Measurements from ENCODE around the gene SLC6A6.

Gene SLC6A6

DNA sequence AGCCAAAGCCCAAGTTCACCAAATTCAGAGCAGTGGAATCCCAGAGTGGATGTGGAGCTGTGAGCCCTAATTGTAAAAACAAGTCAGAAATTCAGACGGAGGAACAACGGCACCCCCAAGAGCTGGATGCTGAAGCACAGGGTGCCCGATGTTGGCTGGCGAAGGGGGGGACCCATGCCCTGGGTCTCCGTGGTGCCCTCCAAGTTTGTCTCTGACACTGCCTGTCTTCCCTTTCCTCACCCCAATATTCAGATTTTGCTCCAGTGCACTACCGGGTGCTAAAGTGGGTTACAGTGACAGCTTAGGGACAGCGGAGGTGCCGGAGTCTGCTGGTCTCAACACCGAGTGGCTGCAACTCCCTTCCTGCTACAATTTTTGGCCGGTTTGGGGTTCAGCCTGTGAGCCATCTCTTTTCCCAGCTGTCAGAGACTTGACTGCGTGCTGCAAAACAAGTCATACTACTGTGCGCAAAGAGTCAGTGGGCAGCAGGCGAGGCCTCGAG lies 131.1 kb downstream of the SLC6A6 start:
- peaks cover 37% of the 10 kb centered on the region for H3K4me1 ChIP-seq (ENCODE audit: control insufficient read depth, low read depth, low read length)
- no peak overlapping the region for H3K9ac ChIP-seq (ENCODE audit: low read length)

DNA sequence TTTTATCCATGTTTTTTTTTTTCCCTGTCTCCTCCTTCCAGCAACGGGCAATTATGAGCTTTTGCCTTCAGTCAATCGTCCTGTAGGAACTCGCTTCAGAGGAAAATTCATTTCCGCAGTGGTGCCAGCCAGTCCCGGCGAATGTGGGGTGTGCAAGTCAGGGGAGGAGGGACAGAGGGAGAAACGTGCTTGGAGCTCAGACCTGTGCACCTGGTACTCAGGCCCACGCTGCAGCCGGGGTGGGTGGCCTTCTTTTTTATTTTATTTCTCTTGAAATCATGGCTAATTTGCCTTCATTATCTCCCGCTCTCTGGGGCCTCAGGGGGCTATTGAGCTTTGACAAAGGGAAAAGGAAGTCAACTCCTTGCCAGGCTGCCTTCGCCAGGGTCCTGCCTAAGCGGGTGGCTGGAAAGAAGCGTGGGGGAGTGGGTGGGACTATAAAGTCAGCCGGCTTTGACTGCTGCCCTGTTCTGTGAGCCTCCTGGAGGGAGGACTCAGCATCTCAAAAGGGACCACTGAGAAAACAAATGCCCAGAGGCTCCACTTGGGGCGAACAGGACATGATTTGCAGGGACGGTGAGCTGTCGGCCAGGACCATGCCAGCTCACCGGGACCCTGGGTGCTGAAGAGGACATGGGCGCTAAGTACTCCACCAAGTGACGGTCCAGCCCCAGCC lies 132.2 kb downstream of the SLC6A6 start:
- Histone ChIP-seq H3K27me3 (ENCODE audit: control insufficient read depth, insufficient read depth, low read length) (no peaks in the 10 kb centered on the region), H3K27ac (ENCODE audit: low read length) (peak overlapping the region; percentile 6), H3K9ac (ENCODE audit: low read length) (peak overlapping the region; percentile 24), H3K4me1 (ENCODE audit: control insufficient read depth, low read depth, low read length) (peaks cover 37% of the 10 kb centered on the region), H3K4me3 (ENCODE audit: low read length) (peak overlapping the region; percentile 23), H3K9me3 (ENCODE audit: control insufficient read depth, low read depth, low read length) (no peaks in the 10 kb centered on the region), H3K36me3 (ENCODE audit: control insufficient read depth, low read depth, low read length) (no peaks in the 10 kb centered on the region)

More for the DNA sequence above, 131.1 kb downstream of the SLC6A6 start:
- H3K9me3 ChIP-seq (ENCODE audit: control insufficient read depth, low read depth, low read length) = no peaks in the 10 kb centered on the region
- no peak overlapping the region for H3K4me3 ChIP-seq (ENCODE audit: low read length)
- no peak overlapping the region for H3K27ac ChIP-seq (ENCODE audit: low read length)
- no peaks in the 10 kb centered on the region for H3K36me3 ChIP-seq (ENCODE audit: control insufficient read depth, low read depth, low read length)
- H3K27me3 ChIP-seq (ENCODE audit: control insufficient read depth, insufficient read depth, low read length) = no peaks in the 10 kb centered on the region

DNA sequence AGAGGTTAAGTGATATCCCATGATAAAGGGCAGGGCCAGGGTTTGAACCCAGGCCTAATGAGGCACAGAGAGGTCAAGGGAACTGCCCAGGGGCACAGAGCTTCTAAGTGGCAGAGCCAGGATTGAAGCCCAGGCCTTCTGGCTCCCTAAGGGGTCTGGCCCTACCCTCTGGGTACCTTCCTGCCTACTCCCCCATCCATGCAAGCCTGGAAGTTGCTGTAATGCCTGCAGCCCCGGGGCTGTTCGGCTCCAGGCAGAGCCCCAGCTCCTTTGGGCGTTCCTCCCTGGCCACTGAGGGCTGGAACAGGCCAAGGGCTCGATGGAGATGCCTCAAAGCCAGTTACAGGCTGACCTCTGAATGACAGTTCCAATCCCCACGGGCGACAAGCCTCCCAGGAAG lies 133.2 kb downstream of the SLC6A6 start:
- H3K4me1 ChIP-seq (ENCODE audit: control insufficient read depth, low read depth, low read length) = peaks cover 37% of the 10 kb centered on the region
- H3K4me3 ChIP-seq (ENCODE audit: low read length) = no peak overlapping the region
- H3K27ac ChIP-seq (ENCODE audit: low read length) = no peak overlapping the region
- no peaks in the 10 kb centered on the region for H3K36me3 ChIP-seq (ENCODE audit: control insufficient read depth, low read depth, low read length)
- H3K27me3 ChIP-seq (ENCODE audit: control insufficient read depth, insufficient read depth, low read length) = no peaks in the 10 kb centered on the region
- H3K9ac ChIP-seq (ENCODE audit: low read length) = no peak overlapping the region
- no peaks in the 10 kb centered on the region for H3K9me3 ChIP-seq (ENCODE audit: control insufficient read depth, low read depth, low read length)

DNA sequence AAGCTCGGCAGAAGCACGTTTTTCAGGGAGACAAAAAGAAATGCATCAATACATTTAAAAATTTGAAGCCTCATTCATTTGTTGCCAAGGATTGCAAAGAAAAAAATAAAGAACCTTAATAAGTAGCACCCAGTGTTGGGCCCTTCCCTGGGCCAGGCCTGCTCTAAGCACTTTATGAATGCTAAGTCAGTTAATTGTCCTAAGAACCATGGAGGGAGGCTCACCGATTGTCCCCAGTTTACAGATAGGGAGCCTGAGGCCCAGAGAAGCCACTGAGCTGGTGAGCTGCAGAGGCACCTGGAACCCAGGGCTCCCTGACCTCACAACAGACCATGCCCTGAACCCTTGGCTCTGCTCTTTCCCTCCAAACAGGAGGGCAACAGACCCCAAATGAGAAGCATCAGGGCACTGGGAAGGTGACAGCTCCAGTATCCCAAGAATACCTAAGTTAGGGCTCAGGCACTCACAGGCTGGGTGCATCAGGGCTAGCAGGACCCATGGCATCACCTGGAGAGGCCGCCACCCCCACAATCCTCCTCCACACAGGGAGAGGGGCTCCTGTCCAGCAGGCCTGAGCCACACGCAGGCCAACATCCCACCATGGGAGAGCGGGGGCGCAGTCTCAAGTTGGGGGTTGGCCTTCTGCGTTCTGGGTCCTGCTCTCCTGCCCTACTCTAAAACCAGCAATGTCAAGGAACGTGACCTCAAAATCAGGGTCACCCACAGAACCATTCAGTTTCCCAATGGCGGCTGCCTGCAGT lies 133.8 kb downstream of the SLC6A6 start:
- Histone ChIP-seq H3K27ac (ENCODE audit: low read length) (no peak overlapping the region), H3K9ac (ENCODE audit: low read length) (no peak overlapping the region), H3K27me3 (ENCODE audit: control insufficient read depth, insufficient read depth, low read length) (no peaks in the 10 kb centered on the region), H3K36me3 (ENCODE audit: control insufficient read depth, low read depth, low read length) (no peaks in the 10 kb centered on the region), H3K9me3 (ENCODE audit: control insufficient read depth, low read depth, low read length) (no peaks in the 10 kb centered on the region), H3K4me1 (ENCODE audit: control insufficient read depth, low read depth, low read length) (peaks cover 37% of the 10 kb centered on the region), H3K4me3 (ENCODE audit: low read length) (no peak overlapping the region)

DNA sequence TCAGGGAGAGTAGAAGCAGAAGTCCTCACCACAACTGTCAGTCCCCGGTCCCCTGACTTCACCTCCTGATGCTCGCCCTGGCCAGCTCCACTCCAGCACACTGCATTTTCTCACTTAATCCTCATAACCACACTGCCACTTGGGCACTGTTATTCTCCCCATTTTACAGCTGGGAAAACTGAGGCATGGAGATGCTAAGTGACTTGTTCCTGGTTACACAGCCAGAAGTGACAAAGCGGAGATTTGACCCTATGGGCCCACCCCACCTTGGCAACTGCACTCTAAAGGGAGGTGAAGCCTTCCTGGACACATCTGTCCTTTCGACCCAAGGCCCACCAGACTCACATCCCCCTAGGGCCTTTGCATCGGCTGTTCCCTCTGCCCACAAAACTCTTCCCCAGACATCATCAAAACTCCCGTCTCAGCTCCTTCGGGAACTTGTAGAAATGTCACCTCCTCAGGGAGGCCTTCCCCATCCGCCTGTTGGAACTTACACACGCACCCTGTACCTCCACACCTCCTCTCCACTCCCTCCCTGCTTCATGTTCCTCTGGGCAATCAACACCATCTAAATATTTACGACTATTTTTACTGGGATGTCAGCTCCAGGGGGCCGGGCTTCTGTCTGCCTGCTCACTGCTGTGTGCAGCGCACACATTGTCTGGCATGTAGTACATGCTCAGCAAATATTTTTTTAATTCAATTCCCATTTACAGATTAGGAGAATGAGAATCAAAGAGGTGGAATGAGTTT lies 134.6 kb downstream of the SLC6A6 start:
- Histone ChIP-seq H3K36me3 (ENCODE audit: control insufficient read depth, low read depth, low read length) (no peaks in the 10 kb centered on the region), H3K9ac (ENCODE audit: low read length) (no peak overlapping the region), H3K4me1 (ENCODE audit: control insufficient read depth, low read depth, low read length) (peaks cover 36% of the 10 kb centered on the region), H3K9me3 (ENCODE audit: control insufficient read depth, low read depth, low read length) (no peaks in the 10 kb centered on the region), H3K27ac (ENCODE audit: low read length) (no peak overlapping the region), H3K4me3 (ENCODE audit: low read length) (no peak overlapping the region), H3K27me3 (ENCODE audit: control insufficient read depth, insufficient read depth, low read length) (no peaks in the 10 kb centered on the region)

DNA sequence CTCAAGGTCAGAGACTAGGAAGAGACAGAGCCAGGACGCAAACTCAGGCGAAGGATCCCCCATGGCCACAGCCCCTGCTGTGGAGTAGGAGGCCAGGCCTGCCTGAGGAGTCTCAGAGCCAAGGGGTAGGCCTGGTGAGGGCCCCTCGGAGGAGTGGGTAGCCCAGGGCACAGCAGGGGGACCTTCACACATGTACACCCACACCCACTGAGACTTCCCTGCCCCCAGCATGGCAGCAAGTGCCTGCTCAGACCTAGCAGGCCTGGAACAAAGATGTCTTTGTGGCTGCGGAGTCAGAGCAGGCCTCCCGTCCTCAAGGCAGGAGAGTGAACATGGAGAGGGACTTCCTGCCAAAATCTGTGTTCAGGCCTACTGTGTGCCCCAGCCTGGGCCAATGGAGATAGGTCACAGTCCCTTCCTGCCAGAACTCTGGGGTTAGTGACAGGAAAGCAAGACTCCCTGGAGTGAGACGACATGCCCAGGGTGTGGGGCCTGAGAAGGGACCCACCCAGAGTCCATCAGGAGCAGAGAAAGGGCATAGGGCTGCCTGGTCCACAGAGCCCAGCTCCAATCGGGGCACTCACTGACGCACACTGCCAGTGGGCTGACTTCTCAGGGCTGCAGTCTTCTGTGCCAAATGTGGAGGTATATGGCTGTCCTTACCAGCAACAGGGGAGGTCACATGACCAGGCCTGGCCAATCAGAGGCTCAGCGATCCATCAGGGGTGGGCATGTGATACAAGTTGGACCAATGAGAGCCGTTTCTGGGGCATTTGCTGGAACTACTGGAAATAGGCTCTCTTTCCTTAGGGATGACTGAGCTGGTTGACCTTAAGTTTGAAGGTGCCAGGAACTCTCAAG lies 135.4 kb downstream of the SLC6A6 start:
- no peak overlapping the region for H3K27ac ChIP-seq (ENCODE audit: low read length)
- no peak overlapping the region for H3K9ac ChIP-seq (ENCODE audit: low read length)
- no peaks in the 10 kb centered on the region for H3K36me3 ChIP-seq (ENCODE audit: control insufficient read depth, low read depth, low read length)
- no peaks in the 10 kb centered on the region for H3K27me3 ChIP-seq (ENCODE audit: control insufficient read depth, insufficient read depth, low read length)
- H3K4me3 ChIP-seq (ENCODE audit: low read length) = no peak overlapping the region
- H3K9me3 ChIP-seq (ENCODE audit: control insufficient read depth, low read depth, low read length) = no peaks in the 10 kb centered on the region
- H3K4me1 ChIP-seq (ENCODE audit: control insufficient read depth, low read depth, low read length) = peaks cover 28% of the 10 kb centered on the region

DNA sequence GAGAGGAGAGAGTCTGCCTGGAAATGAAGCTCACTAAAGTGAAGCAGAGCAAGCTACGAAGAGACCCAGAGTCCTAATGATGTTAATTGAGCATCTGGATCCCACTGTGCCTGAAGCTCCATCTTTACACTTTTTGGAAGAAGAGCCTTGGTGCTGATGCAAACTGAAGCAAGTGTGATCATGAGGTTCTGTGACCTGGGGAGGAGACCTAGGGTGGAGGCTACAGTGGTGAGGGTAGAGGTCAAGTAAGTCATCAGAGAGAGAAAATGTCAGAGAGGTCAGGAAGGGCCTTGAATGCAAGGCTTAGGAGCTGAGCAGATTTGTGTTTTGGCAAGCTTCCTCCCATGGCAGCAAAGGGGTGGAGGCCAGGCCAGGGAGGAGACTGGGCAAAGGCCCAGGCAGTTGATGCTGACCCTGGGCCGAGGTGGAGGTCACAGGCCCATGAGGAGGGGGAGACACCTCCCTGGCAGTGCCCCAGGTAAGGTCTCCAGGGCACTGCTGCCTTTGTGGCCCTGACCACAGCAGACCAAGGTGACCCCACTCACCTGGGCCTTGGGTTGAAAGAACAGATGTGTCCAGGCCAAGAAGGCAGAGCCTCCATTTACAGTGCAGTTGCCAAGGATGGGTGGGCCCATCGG lies 136.2 kb downstream of the SLC6A6 start:
- H3K9me3 ChIP-seq (ENCODE audit: control insufficient read depth, low read depth, low read length) = no peaks in the 10 kb centered on the region
- no peak overlapping the region for H3K27ac ChIP-seq (ENCODE audit: low read length)
- no peaks in the 10 kb centered on the region for H3K36me3 ChIP-seq (ENCODE audit: control insufficient read depth, low read depth, low read length)
- H3K4me1 ChIP-seq (ENCODE audit: control insufficient read depth, low read depth, low read length) = peaks cover 21% of the 10 kb centered on the region
- H3K9ac ChIP-seq (ENCODE audit: low read length) = no peak overlapping the region
- H3K27me3 ChIP-seq (ENCODE audit: control insufficient read depth, insufficient read depth, low read length) = no peaks in the 10 kb centered on the region
- no peak overlapping the region for H3K4me3 ChIP-seq (ENCODE audit: low read length)
